Naive thymus-derived CD4-positive, alpha-beta T cell (primary cell): ENCODE data around the gene THSD4. TPM values are rescaled to one million over a fixed set of nuclear protein-coding genes. Genes with fewer than 3 reads are reported as not detected.

Source experiments
- ATAC-seq: fragments of 150-1000 bp; cut with Tn5 transposase; 2 replicates; pipeline ENCODE4 v1.10.0; 2021; ENCODE audit warnings: mild to moderate bottlenecking, moderate library complexity
- CTCF ChIA-PET: fragments of 350-600 bp; sonication (Branson Sonifier 250); formaldehyde crosslinking; loops from one replicate; lab custom pipeline; 2021; ENCODE audit warnings: antibody characterized with exemption; lab: Charles Lee
- POLR2A ChIA-PET: fragments of 350-600 bp; sonication (Branson Sonifier 250); formaldehyde crosslinking; loops from one replicate; lab custom pipeline; 2021; ENCODE audit warnings: antibody characterized with exemption, inconsistent platforms; lab: Charles Lee
- DNase-seq, 9 donors: peaks; one replicate each; pipeline versions ENCODE4 v3.0.0 to v3.0.0-alpha.2; 2020 to 2022; ENCODE audit warnings: mixed read lengths in 1 of 9
- H3K27ac ChIP-seq: one replicate; pipeline ENCODE4 v1.7.0; 2013; ENCODE audit warnings: mild to moderate bottlenecking, low read depth, low read length, moderate library complexity
- H3K27me3 ChIP-seq, 2 donors: one replicate each; pipeline ENCODE4 v1.7.0; 2013; ENCODE audit warnings: low read length in 2 of 2, mild to moderate bottlenecking in 2 of 2, moderate library complexity in 2 of 2; ENCODE audit not compliant: control insufficient read depth in 2 of 2, insufficient read depth in 2 of 2
- H3K36me3 ChIP-seq, 3 experiments: 1 replicate in 2 of 3; 2 replicates in 1 of 3; pipeline ENCODE4 v1.7.0; 2013; ENCODE audit warnings: low read length in 3 of 3, mild to moderate bottlenecking in 3 of 3, moderate library complexity in 1 of 3; ENCODE audit not compliant: insufficient read depth in 3 of 3, control insufficient read depth in 2 of 3
- H3K4me1 ChIP-seq, 2 donors: one replicate each; pipeline ENCODE4 v1.7.0; 2013; ENCODE audit warnings: low read length in 2 of 2, mild to moderate bottlenecking in 2 of 2, moderate library complexity in 1 of 2; ENCODE audit not compliant: control insufficient read depth in 2 of 2, insufficient read depth in 2 of 2
- H3K4me3 ChIP-seq: 2 replicates; pipeline ENCODE4 v1.7.0; 2013; ENCODE audit warnings: mild to moderate bottlenecking, low read length
- H3K9me3 ChIP-seq, 3 experiments: 1 replicate in 2 of 3; 2 replicates in 1 of 3; pipeline ENCODE4 v1.7.0; 2013; ENCODE audit warnings: low read length in 3 of 3; ENCODE audit not compliant: control insufficient read depth in 2 of 3
- H3K27ac Mint-ChIP-seq, 9 donors: one replicate each; pipeline ENCODE4 v1.8.0; 2020 to 2022; ENCODE audit warnings: mixed read lengths in 9 of 9, mild to moderate bottlenecking in 8 of 9, moderate library complexity in 5 of 9, inconsistent platforms in 2 of 9
- H3K27me3 Mint-ChIP-seq, 5 donors: one replicate each; pipeline ENCODE4 v1.8.0; 2021 to 2022; ENCODE audit warnings: mixed read lengths in 5 of 5, mild to moderate bottlenecking in 1 of 5
- H3K36me3 Mint-ChIP-seq, 5 donors: one replicate each; pipeline ENCODE4 v1.8.0; 2020 to 2022; ENCODE audit warnings: mixed read lengths in 5 of 5, mild to moderate bottlenecking in 3 of 5, inconsistent platforms in 1 of 5
- H3K4me1 Mint-ChIP-seq, 7 donors: one replicate each; pipeline ENCODE4 v1.8.0; 2020 to 2022; ENCODE audit warnings: mixed read lengths in 7 of 7, mild to moderate bottlenecking in 3 of 7, inconsistent platforms in 1 of 7
- H3K4me3 Mint-ChIP-seq, 10 donors: one replicate each; pipeline ENCODE4 v1.8.0; 2020 to 2022; ENCODE audit warnings: mild to moderate bottlenecking in 10 of 10, mixed read lengths in 10 of 10, moderate library complexity in 6 of 10, inconsistent platforms in 2 of 10
- H3K9me3 Mint-ChIP-seq, 11 donors: one replicate each; pipeline ENCODE4 v1.8.0; 2020 to 2022; ENCODE audit warnings: mixed read lengths in 11 of 11, mild to moderate bottlenecking in 4 of 11, inconsistent platforms in 1 of 11, moderate library complexity in 1 of 11
- intact Hi-C, 2 donors: fragments of 100-400 bp; cut with micrococcal nuclease; formaldehyde crosslinking; loops; one replicate each; pipeline ENCODE4 v1.15.1; 2023
- polyA plus RNA-seq, 2 donors: library from polyadenylated mRNA; unstranded; fragments of 300-500 nt; fragmentation: Illumina TruSeq; gene quantifications; one replicate each; pipeline ENCODE4 v1.2.3, GENCODE V29; 2021
- total RNA-seq, 6 experiments: library from RNA in 5 of 6; stranded (reverse) in 5 of 6; gene quantifications; 1 replicate in 5 of 6; 2 replicates in 1 of 6; pipeline ENCODE4 v1.2.3 and lab custom pipeline; 2021 to 2026

Gene THSD4
- total and polyA plus RNA-seq, 7 experiments from 2014 or later: not detected

- no peak for DNase-seq
- Histone ChIP-seq H3K27me3 (peaks cover 0 to 3% of the 10 kb centered on the region in 2 donors), H3K27ac (no peak overlapping the region), H3K9me3 (no peaks in the 10 kb centered on the region), H3K4me3 (no peak overlapping the region), H3K4me1 (peaks cover 0 to 7% of the 10 kb centered on the region in 2 donors), H3K36me3 (no peaks in the 10 kb centered on the region)
- Mint-ChIP-seq H3K4me3 (no peak overlapping the region), H3K27me3 (peaks cover 31 to 49% (median 44%) of the 10 kb centered on the region in 5 donors), H3K9me3 (peaks cover 0 to 4% (median 0%) of the 10 kb centered on the region in 11 donors), H3K27ac (peak overlapping the region in 1 of 9 donors; percentile 36), H3K4me1 (peaks cover 6 to 9% (median 7%) of the 10 kb centered on the region in 7 donors), H3K36me3 (no peaks in the 10 kb centered on the region)
- CTCF ChIA-PET: no interaction called here
- POLR2A ChIA-PET: no interaction called here
- intact Hi-C loops: loop anchor here in 1 of 2 donors (10.0 kb wide), 1 partner anchor 1043 kb away; no protein-coding TSS in a partner anchor
- no peak for ATAC-seq
Measured at GRCh38 chr15:71111950-71112349, 3.3 kb upstream of the THSD4 start.

- Histone ChIP-seq H3K4me3 (no peak overlapping the region), H3K9me3 (no peaks in the 10 kb centered on the region), H3K27ac (no peak overlapping the region), H3K36me3 (no peaks in the 10 kb centered on the region), H3K27me3 (peaks cover 3% of the 10 kb centered on the region in 2 donors), H3K4me1 (peaks cover 0 to 7% of the 10 kb centered on the region in 2 donors)
- DNase-seq: no peak
- peaks cover 0 to 4% (median 0%) of the 10 kb centered on the region in 11 donors for H3K9me3 Mint-ChIP-seq
- no peak overlapping the region for H3K27ac Mint-ChIP-seq
- ATAC-seq: no peak
- no peak overlapping the region for H3K4me3 Mint-ChIP-seq
- H3K27me3 Mint-ChIP-seq: peaks cover 36 to 54% (median 46%) of the 10 kb centered on the region in 5 donors
- H3K36me3 Mint-ChIP-seq: no peaks in the 10 kb centered on the region
- intact Hi-C loops: loop anchor here in 1 of 2 donors (10.0 kb wide), 1 partner anchor 1042 kb away; no protein-coding TSS in a partner anchor
- CTCF ChIA-PET: no interaction called here
- H3K4me1 Mint-ChIP-seq: peaks cover 6 to 9% (median 7%) of the 10 kb centered on the region in 7 donors
- POLR2A ChIA-PET: no interaction called here
Measured at GRCh38 chr15:71112429-71112828, 2.8 kb upstream of the THSD4 start.

- Histone ChIP-seq H3K27me3 (peaks cover 3% of the 10 kb centered on the region in 2 donors), H3K9me3 (no peaks in the 10 kb centered on the region), H3K36me3 (no peaks in the 10 kb centered on the region), H3K27ac (no peak overlapping the region), H3K4me1 (peaks cover 0 to 7% of the 10 kb centered on the region in 2 donors), H3K4me3 (no peak overlapping the region)
- ChIA-PET CTCF (interaction anchor here (0.7 kb wide), 1 partner anchor 44 kb away, joined by 4 read pairs; no protein-coding TSS in a partner anchor), POLR2A (no interaction called here)
- H3K4me1 Mint-ChIP-seq: peaks cover 6 to 10% (median 7%) of the 10 kb centered on the region in 7 donors
- no peaks in the 10 kb centered on the region for H3K36me3 Mint-ChIP-seq
- ATAC-seq (no peak), DNase-seq (no peak)
- no peak overlapping the region for H3K27ac Mint-ChIP-seq
- H3K4me3 Mint-ChIP-seq: peak overlapping the region in 7 of 10 donors; percentile 13 to 81 (median 46)
- H3K27me3 Mint-ChIP-seq: peaks cover 52 to 63% (median 59%) of the 10 kb centered on the region in 5 donors
- peaks cover 0 to 1% (median 0%) of the 10 kb centered on the region in 11 donors for H3K9me3 Mint-ChIP-seq
- intact Hi-C loops: loop anchor here in 1 of 2 donors (10.0 kb wide), 1 partner anchor 1041 kb away; no protein-coding TSS in a partner anchor
Measured at GRCh38 chr15:71114066-71114680, 1.1 kb upstream of the THSD4 start.

GRCh38 chr15:71115567-71116351 is 488 bp downstream of the THSD4 start:
- Histone ChIP-seq H3K4me3 (no peak overlapping the region), H3K27me3 (peaks cover 3% of the 10 kb centered on the region in 2 donors), H3K27ac (no peak overlapping the region), H3K9me3 (no peaks in the 10 kb centered on the region), H3K4me1 (peaks cover 0 to 7% of the 10 kb centered on the region in 2 donors), H3K36me3 (no peaks in the 10 kb centered on the region)
- DNase-seq: no peak
- intact Hi-C loops: loop anchor here (1.0 to 10.0 kb wide), 2 partner anchors 325 to 1039 kb away; no protein-coding TSS in a partner anchor
- Mint-ChIP-seq H3K9me3 (peaks cover 0 to 1% (median 0%) of the 10 kb centered on the region in 11 donors), H3K36me3 (no peaks in the 10 kb centered on the region), H3K4me3 (peak overlapping the region; percentile 52 to 81 (median 72)), H3K27ac (no peak overlapping the region), H3K27me3 (peaks cover 52 to 66% (median 64%) of the 10 kb centered on the region in 5 donors), H3K4me1 (peaks cover 6 to 10% (median 7%) of the 10 kb centered on the region in 7 donors)
- POLR2A ChIA-PET: no interaction called here
- CTCF ChIA-PET: interaction anchor here (1.0 kb wide), 1 partner anchor 325 kb away, joined by 3 read pairs; no protein-coding TSS in a partner anchor
- peak; percentile 7 for ATAC-seq

- DNase-seq: no peak
- no peaks in the 10 kb centered on the region for H3K36me3 Mint-ChIP-seq
- POLR2A ChIA-PET: no interaction called here
- H3K9me3 ChIP-seq: no peaks in the 10 kb centered on the region
- intact Hi-C loops: loop anchor here in 1 of 2 donors (10.0 kb wide), 1 partner anchor 1038 kb away; no protein-coding TSS in a partner anchor
- CTCF ChIA-PET: interaction anchor here (1.0 kb wide), 1 partner anchor 324 kb away, joined by 3 read pairs; no protein-coding TSS in a partner anchor
- no peak overlapping the region for H3K27ac Mint-ChIP-seq
- H3K36me3 ChIP-seq: no peaks in the 10 kb centered on the region
- peaks cover 52 to 67% (median 61%) of the 10 kb centered on the region in 5 donors for H3K27me3 Mint-ChIP-seq
- H3K4me1 ChIP-seq: peaks cover 0 to 7% of the 10 kb centered on the region in 2 donors
- H3K27ac ChIP-seq: no peak overlapping the region
- H3K9me3 Mint-ChIP-seq: peaks cover 0 to 1% (median 0%) of the 10 kb centered on the region in 11 donors
- no peak for ATAC-seq
- peak overlapping the region; percentile 52 to 81 (median 70) for H3K4me3 Mint-ChIP-seq
- peaks cover 6 to 10% (median 7%) of the 10 kb centered on the region in 7 donors for H3K4me1 Mint-ChIP-seq
- no peak overlapping the region for H3K4me3 ChIP-seq
- peaks cover 3% of the 10 kb centered on the region in 2 donors for H3K27me3 ChIP-seq
Measured at GRCh38 chr15:71116366-71116765, 1.1 kb downstream of the THSD4 start.

- intact Hi-C loops: loop anchor here in 1 of 2 donors (10.0 kb wide), 1 partner anchor 1038 kb away; no protein-coding TSS in a partner anchor
- H3K27ac ChIP-seq: no peak overlapping the region
- ChIA-PET CTCF (no interaction called here), POLR2A (no interaction called here)
- no peak for DNase-seq
- no peaks in the 10 kb centered on the region for H3K9me3 ChIP-seq
- H3K27me3 Mint-ChIP-seq: peaks cover 54 to 71% (median 65%) of the 10 kb centered on the region in 5 donors
- no peaks in the 10 kb centered on the region for H3K36me3 Mint-ChIP-seq
- H3K27me3 ChIP-seq: peaks cover 3% of the 10 kb centered on the region in 2 donors
- H3K36me3 ChIP-seq: no peaks in the 10 kb centered on the region
- H3K4me1 ChIP-seq: peaks cover 0 to 7% of the 10 kb centered on the region in 2 donors
- H3K9me3 Mint-ChIP-seq: peaks cover 0 to 1% (median 0%) of the 10 kb centered on the region in 11 donors
- H3K4me3 ChIP-seq: no peak overlapping the region
- peak overlapping the region in 7 of 10 donors; percentile 2 to 81 (median 73) for H3K4me3 Mint-ChIP-seq
- peaks cover 6 to 10% (median 7%) of the 10 kb centered on the region in 7 donors for H3K4me1 Mint-ChIP-seq
- H3K27ac Mint-ChIP-seq: no peak overlapping the region
- ATAC-seq: no peak
Measured at GRCh38 chr15:71116942-71117341, 1.7 kb downstream of the THSD4 start.
